Coronary artery (tissue), 2 donors: Measurements from ENCODE around the gene GALNT14.

ENCODE experiments used
- DNase-seq: peaks from one replicate; pipeline ENCODE4 v3.0.0-alpha.2; 2017; ENCODE audit warnings: low spot score
- H3K27ac ChIP-seq, 2 donors: fragments of 200-600 bp; sonication (generic); one replicate each; pipeline ENCODE4 v1.5.1; 2016 to 2019
- H3K4me3 ChIP-seq: fragments of 200-600 bp; sonication (generic); 2 replicates; pipeline ENCODE4 v1.5.1; 2016; ENCODE audit warnings: mild to moderate bottlenecking, moderate library complexity
- CTCF ChIP-seq: fragments of 200-600 bp; sonication (generic); IDR thresholded peaks from one replicate; pipeline ENCODE4 v1.5.1; 2019; ENCODE audit warnings: antibody characterized with exemption

GALNT14 gene

GRCh38 chr2:31124904-31125303 is 13.3 kb downstream of the GALNT14 start:
- H3K4me3 ChIP-seq: no peak overlapping the region
- no peak overlapping the region for H3K27ac ChIP-seq
- no peak for DNase-seq
- no peak for TF ChIP-seq CTCF

- Histone ChIP-seq H3K4me3 (no peak overlapping the region), H3K27ac (no peak overlapping the region)
- no peak for DNase-seq
- no peak for TF ChIP-seq CTCF
Observed at GRCh38 chr2:31122133-31122532, 16.1 kb downstream of the GALNT14 start.

- no peak for DNase-seq
- no peak for TF ChIP-seq CTCF
- Histone ChIP-seq H3K27ac (no peak overlapping the region), H3K4me3 (no peak overlapping the region)
Observed at GRCh38 chr2:31113765-31114164, 24.5 kb downstream of the GALNT14 start.

GRCh38 chr2:31112544-31112943 is 25.7 kb downstream of the GALNT14 start:
- TF ChIP-seq CTCF: no peak
- Histone ChIP-seq H3K27ac (no peak overlapping the region), H3K4me3 (no peak overlapping the region)
- no peak for DNase-seq

- no peak for DNase-seq
- Histone ChIP-seq H3K4me3 (no peak overlapping the region), H3K27ac (no peak overlapping the region)
- TF ChIP-seq CTCF: no peak
Observed at GRCh38 chr2:31110998-31111397, 27.2 kb downstream of the GALNT14 start.

- no peak for DNase-seq
- TF ChIP-seq CTCF: no peak
- Histone ChIP-seq H3K27ac (no peak overlapping the region), H3K4me3 (no peak overlapping the region)
Observed at GRCh38 chr2:31110431-31110830, 27.8 kb downstream of the GALNT14 start.

- no peak for DNase-seq
- no peak for TF ChIP-seq CTCF
- no peak overlapping the region for H3K27ac ChIP-seq
- H3K4me3 ChIP-seq: no peak overlapping the region
Observed at GRCh38 chr2:31109633-31110192, 28.5 kb downstream of the GALNT14 start.
